ENCODE results near the gene DTNA. TPM values are rescaled to one million over a fixed set of nuclear protein-coding genes. Genes with fewer than 3 reads are reported as not detected.
"Not testable (repeated sequence)": the region's sequence is repeated elsewhere in the genome, so short reads cannot be mapped to it uniquely, and the experiment has no call there.

DTNA gene
- total RNA-seq, 1 experiment from 2014 or later: not detected

DNA sequence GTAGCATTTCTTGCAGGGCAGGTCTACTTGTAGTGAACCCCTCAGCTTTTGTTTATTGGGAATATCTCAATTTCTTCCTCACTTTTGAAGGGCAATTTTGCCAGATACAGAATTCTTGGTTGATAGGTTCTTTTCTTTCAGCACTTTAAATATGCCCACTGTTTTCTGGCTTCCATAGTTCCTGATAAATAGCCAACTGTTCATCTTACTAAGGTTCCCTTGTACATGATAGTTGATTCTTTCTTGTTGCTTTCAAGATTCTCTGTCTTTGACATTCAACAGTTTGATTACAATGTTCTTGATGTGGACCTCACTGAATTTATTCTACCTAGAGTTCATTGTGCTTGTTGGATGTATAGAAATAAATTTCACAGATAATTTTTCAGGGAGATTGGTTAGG is 183.1 kb downstream of the DTNA start:
- no peaks in the 10 kb centered on the region for H3K36me3 Mint-ChIP-seq (ENCODE audit: insufficient read depth, unreplicated experiment)
- H3K9me3 Mint-ChIP-seq (ENCODE audit: unreplicated experiment): peaks cover 15% of the 10 kb centered on the region
- BruUV-seq (replicated peaks): no TSS peak
- POLR2A ChIA-PET: no interaction called here
- no peak overlapping the region for H3K27ac Mint-ChIP-seq (ENCODE audit: low read depth, unreplicated experiment)
- intact Hi-C loops (cut with micrococcal nuclease): no loop called here
- DNase-seq (ENCODE audit: unreplicated experiment): no peak
- no peak for TF ChIP-seq CTCF (IDR thresholded peaks at IDR 0.05; ENCODE audit: unreplicated experiment)
- peaks cover 9% of the 10 kb centered on the region for H3K27me3 Mint-ChIP-seq (ENCODE audit: insufficient read depth, unreplicated experiment)
- no peak overlapping the region for H3K4me3 Mint-ChIP-seq (ENCODE audit: unreplicated experiment)
- H3K4me1 Mint-ChIP-seq (ENCODE audit: insufficient read depth, unreplicated experiment): no peaks in the 10 kb centered on the region
- CTCF ChIA-PET: interaction anchor here (0.6 to 1.4 kb wide), 2 partner anchors 251 to 338 kb away, joined by 3 to 5 read pairs; no protein-coding TSS in a partner anchor

- no peaks in the 10 kb centered on the region for H3K9me3 Mint-ChIP-seq (ENCODE audit: unreplicated experiment)
- ChIA-PET POLR2A (no interaction called here), CTCF (no interaction called here)
- H3K4me3 Mint-ChIP-seq (ENCODE audit: unreplicated experiment): no peak overlapping the region
- no TSS peak for BruUV-seq (replicated peaks)
- H3K36me3 Mint-ChIP-seq (ENCODE audit: insufficient read depth, unreplicated experiment): no peaks in the 10 kb centered on the region
- no peak for TF ChIP-seq CTCF (IDR thresholded peaks at IDR 0.05; ENCODE audit: unreplicated experiment)
- H3K4me1 Mint-ChIP-seq (ENCODE audit: insufficient read depth, unreplicated experiment): no peaks in the 10 kb centered on the region
- intact Hi-C loops (cut with micrococcal nuclease): no loop called here
- DNase-seq (ENCODE audit: unreplicated experiment): no peak
- peaks cover under 1% of the 10 kb centered on the region for H3K27me3 Mint-ChIP-seq (ENCODE audit: insufficient read depth, unreplicated experiment)
- no peak overlapping the region for H3K27ac Mint-ChIP-seq (ENCODE audit: low read depth, unreplicated experiment)
Measured at GRCh38 chr18:34901299-34901698, 191.2 kb downstream of the DTNA start.

GRCh38 chr18:34904994-34905393 is 194.9 kb downstream of the DTNA start:
- no peaks in the 10 kb centered on the region for H3K36me3 Mint-ChIP-seq (ENCODE audit: insufficient read depth, unreplicated experiment)
- no peak for DNase-seq (ENCODE audit: unreplicated experiment)
- no peaks in the 10 kb centered on the region for H3K9me3 Mint-ChIP-seq (ENCODE audit: unreplicated experiment)
- intact Hi-C loops (cut with micrococcal nuclease): no loop called here
- ChIA-PET CTCF (interaction anchor here (0.7 to 1.3 kb wide), 3 partner anchors 9 to 238 kb away, joined by 3 to 5 read pairs (median 3); no protein-coding TSS in a partner anchor), POLR2A (no interaction called here)
- BruUV-seq (replicated peaks): no TSS peak
- H3K27ac Mint-ChIP-seq (ENCODE audit: low read depth, unreplicated experiment): no peak overlapping the region
- H3K27me3 Mint-ChIP-seq (ENCODE audit: insufficient read depth, unreplicated experiment): no peaks in the 10 kb centered on the region
- no peak overlapping the region for H3K4me3 Mint-ChIP-seq (ENCODE audit: unreplicated experiment)
- no peak for TF ChIP-seq CTCF (IDR thresholded peaks at IDR 0.05; ENCODE audit: unreplicated experiment)
- no peaks in the 10 kb centered on the region for H3K4me1 Mint-ChIP-seq (ENCODE audit: insufficient read depth, unreplicated experiment)

GRCh38 chr18:34906985-34907384 is 196.9 kb downstream of the DTNA start:
- BruUV-seq (replicated peaks); DNase-seq (ENCODE audit: unreplicated experiment); H3K4me3 Mint-ChIP-seq (ENCODE audit: unreplicated experiment); H3K27me3 Mint-ChIP-seq (ENCODE audit: insufficient read depth, unreplicated experiment); H3K9me3 Mint-ChIP-seq (ENCODE audit: unreplicated experiment); intact Hi-C loops (cut with micrococcal nuclease); CTCF ChIA-PET; H3K36me3 Mint-ChIP-seq (ENCODE audit: insufficient read depth, unreplicated experiment); H3K27ac Mint-ChIP-seq (ENCODE audit: low read depth, unreplicated experiment); H3K4me1 Mint-ChIP-seq (ENCODE audit: insufficient read depth, unreplicated experiment): not testable (repeated sequence)
- POLR2A ChIA-PET: interaction anchor here (0.6 kb wide), 1 partner anchor 13 kb away, joined by 3 read pairs; no protein-coding TSS in a partner anchor
